Loucy (cell line): Measurements from ENCODE around the gene SAMD4B.

Source experiments
- EZH2phosphoT487 ChIP-seq: fragments of 200-600 bp; IDR thresholded peaks from 2 replicates; pipeline ENCODE4 v1.6.1; 2018; ENCODE audit warnings: antibody characterized with exemption, mild to moderate bottlenecking, moderate library complexity, borderline replicate concordance
- TF ChIP-seq, protein P1 (sequence below): fragments of 200-600 bp; sonication (generic); conservative IDR thresholded peaks from 2 replicates; pipeline ENCODE4 v1.5.1; 2014; ENCODE audit warnings: mild to moderate bottlenecking, antibody characterized with exemption, low read length

DNA sequence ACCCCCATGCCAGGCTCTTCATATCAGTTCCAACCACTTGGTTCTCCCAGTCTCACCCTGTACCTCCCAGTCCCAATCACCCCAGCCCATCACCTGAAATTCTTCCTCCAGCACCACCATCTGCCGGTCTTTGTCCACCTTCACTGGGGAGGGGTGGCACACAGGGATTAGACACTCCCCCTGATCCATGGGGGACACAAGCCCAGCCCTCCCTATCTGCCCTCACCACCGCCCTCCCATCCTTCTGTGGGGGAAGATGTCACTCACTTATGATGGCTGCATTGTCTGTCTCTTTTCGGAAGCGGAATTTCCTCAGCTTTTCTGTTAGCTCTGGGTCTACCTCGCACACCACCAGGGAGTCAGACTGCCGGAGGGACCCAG, 7.1 kb upstream of the SAMD4B start:
- TF ChIP-seq, protein P1, sequence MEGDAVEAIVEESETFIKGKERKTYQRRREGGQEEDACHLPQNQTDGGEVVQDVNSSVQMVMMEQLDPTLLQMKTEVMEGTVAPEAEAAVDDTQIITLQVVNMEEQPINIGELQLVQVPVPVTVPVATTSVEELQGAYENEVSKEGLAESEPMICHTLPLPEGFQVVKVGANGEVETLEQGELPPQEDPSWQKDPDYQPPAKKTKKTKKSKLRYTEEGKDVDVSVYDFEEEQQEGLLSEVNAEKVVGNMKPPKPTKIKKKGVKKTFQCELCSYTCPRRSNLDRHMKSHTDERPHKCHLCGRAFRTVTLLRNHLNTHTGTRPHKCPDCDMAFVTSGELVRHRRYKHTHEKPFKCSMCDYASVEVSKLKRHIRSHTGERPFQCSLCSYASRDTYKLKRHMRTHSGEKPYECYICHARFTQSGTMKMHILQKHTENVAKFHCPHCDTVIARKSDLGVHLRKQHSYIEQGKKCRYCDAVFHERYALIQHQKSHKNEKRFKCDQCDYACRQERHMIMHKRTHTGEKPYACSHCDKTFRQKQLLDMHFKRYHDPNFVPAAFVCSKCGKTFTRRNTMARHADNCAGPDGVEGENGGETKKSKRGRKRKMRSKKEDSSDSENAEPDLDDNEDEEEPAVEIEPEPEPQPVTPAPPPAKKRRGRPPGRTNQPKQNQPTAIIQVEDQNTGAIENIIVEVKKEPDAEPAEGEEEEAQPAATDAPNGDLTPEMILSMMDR: no peak
- TF ChIP-seq EZH2phosphoT487: no peak
